ENCODE measurements around the gene WDR45.

Gene WDR45

DNA sequence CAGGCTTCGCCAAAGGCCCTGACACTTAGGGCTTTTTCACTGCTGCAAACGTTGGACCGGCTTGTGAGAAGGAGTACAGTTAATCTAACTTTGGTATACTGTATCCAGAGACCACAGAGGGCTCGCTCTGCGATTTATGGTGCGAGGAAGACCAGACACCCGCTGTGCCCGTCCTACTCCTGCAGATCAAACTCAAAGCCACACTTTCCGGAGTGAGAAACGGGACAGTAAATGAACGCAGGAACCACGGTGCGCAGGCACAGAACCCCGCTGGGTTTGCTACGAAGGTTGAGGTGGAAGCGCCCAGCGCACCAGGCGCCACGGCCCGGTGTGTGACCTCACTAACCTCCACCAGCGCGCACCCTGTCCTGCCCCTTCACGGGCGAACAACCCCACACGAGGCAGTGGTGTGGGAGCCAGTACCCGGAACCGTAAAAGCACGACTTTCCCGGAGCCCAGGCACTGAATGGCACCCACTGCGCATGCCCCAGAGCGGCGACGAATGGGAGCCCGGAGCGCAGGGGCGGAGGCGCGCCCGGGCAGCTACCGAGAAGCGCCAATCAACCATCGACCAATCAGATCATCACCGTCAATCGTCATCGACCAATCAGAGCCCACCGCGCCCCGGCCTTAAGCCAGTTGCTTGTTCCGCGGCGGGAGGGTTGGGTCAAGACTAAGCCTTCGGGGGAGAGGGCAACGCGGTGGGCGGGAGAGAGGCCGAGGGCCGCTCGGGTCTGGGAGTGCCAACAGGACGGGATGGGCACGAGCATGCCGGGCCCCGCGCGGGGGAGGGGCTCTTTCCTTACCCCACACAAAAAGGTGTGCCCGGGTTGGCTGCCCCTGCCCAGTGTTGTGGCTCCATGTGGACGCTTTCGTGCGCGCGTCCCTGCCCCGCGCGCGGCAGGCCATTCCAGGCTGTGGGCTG is 21.3 kb upstream of the WDR45 start (continued):
- TF ChIP-seq ZNF221 (tag by site-specific recombination; IDR thresholded peaks at IDR 0.05; ENCODE audit: borderline replicate concordance) (no peak), ZFHX2 (tag by site-specific recombination; conservative IDR thresholded peaks at IDR 0.05) (peak; percentile 61; the same call in 1 of the 2 replicates), ZNF133 (tag by site-specific recombination; IDR thresholded peaks at IDR 0.05) (no peak), ZNF335 (tag by site-specific recombination; conservative IDR thresholded peaks at IDR 0.05) (peak; percentile 69), YY1 (tag by site-specific recombination; IDR thresholded peaks at IDR 0.05) (no peak), ZNF114 (tag by site-specific recombination; IDR thresholded peaks at IDR 0.05) (no peak), GLIS2 (tag by site-specific recombination; IDR thresholded peaks at IDR 0.05) (peak; percentile 87), ZNF670 (tag by site-specific recombination; IDR thresholded peaks at IDR 0.05; ENCODE audit: low read depth) (no peak), ZNF433 (tag by site-specific recombination; IDR thresholded peaks at IDR 0.05; ENCODE audit: low read depth) (no peak), ZXDB (tag by site-specific recombination; IDR thresholded peaks at IDR 0.05) (peak; percentile 53; the same call in 1 of the 2 replicates), KLF16 (tag by site-specific recombination; IDR thresholded peaks at IDR 0.05) (0 out of 2 replicates have a peak, but pooled peaks have one; percentile 20), SP2 (tag by site-specific recombination; IDR thresholded peaks at IDR 0.05) (peak; percentile 99), ZNF548 (tag by site-specific recombination; IDR thresholded peaks at IDR 0.05) (no peak), ZNF341 (tag by site-specific recombination; IDR thresholded peaks at IDR 0.05; ENCODE audit: low read depth) (peak; percentile 98), ZNF660 (tag by site-specific recombination; IDR thresholded peaks at IDR 0.05) (no peak), ZNF510 (tag by site-specific recombination; IDR thresholded peaks at IDR 0.05; ENCODE audit: insufficient replicate concordance) (no peak), ZNF776 (tag by site-specific recombination; IDR thresholded peaks at IDR 0.05; ENCODE audit: borderline replicate concordance) (no peak), ZNF561 (tag by site-specific recombination; IDR thresholded peaks at IDR 0.05; ENCODE audit: borderline replicate concordance) (no peak; the same call in 1 of the 2 replicates), ZNF140 (tag by site-specific recombination; IDR thresholded peaks at IDR 0.05) (no peak), ZNF214 (tag by site-specific recombination; IDR thresholded peaks at IDR 0.05; ENCODE audit: borderline replicate concordance) (no peak), TRIM28 (IDR thresholded peaks at IDR 0.05; ENCODE audit: borderline replicate concordance, low read length) (no peak), ZNF223 (tag by site-specific recombination; IDR thresholded peaks at IDR 0.05) (no peak), ZNF549 (tag by site-specific recombination; IDR thresholded peaks at IDR 0.05) (no peak), YY2 (tag by site-specific recombination; IDR thresholded peaks at IDR 0.05) (no peak), SALL2 (tag by site-specific recombination; IDR thresholded peaks at IDR 0.05; ENCODE audit: borderline replicate concordance) (no peak), ZNF473 (tag by site-specific recombination; IDR thresholded peaks at IDR 0.05) (no peak), ZNF302 (tag by site-specific recombination; IDR thresholded peaks at IDR 0.05; ENCODE audit: low read depth) (no peak), ZNF138 (tag by site-specific recombination; IDR thresholded peaks at IDR 0.05; ENCODE audit: borderline replicate concordance) (no peak), TCF7L2 (IDR thresholded peaks at IDR 0.05; ENCODE audit: borderline replicate concordance, low read depth, low read length) (no peak)
- TF ChIP-seq, protein P1, sequence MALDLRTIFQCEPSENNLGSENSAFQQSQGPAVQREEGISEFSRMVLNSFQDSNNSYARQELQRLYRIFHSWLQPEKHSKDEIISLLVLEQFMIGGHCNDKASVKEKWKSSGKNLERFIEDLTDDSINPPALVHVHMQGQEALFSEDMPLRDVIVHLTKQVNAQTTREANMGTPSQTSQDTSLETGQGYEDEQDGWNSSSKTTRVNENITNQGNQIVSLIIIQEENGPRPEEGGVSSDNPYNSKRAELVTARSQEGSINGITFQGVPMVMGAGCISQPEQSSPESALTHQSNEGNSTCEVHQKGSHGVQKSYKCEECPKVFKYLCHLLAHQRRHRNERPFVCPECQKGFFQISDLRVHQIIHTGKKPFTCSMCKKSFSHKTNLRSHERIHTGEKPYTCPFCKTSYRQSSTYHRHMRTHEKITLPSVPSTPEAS (tag by site-specific recombination; IDR thresholded peaks at IDR 0.05) = no peak
- TF ChIP-seq, protein P2, sequence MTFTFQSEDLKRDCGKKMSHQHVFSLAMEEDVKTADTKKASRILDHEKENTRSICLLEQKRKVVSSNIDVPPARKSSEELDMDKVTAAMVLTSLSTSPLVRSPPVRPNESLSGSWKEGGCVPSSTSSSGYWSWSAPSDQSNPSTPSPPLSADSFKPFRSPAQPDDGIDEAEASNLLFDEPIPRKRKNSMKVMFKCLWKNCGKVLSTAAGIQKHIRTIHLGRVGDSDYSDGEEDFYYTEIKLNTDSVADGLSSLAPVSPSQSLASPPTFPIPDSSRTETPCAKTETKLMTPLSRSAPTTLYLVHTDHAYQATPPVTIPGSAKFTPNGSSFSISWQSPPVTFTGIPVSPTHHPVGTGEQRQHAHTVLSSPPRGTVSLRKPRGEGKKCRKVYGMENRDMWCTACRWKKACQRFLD (tag by site-specific recombination; IDR thresholded peaks at IDR 0.05) = no peak
- TF ChIP-seq, protein P3, sequence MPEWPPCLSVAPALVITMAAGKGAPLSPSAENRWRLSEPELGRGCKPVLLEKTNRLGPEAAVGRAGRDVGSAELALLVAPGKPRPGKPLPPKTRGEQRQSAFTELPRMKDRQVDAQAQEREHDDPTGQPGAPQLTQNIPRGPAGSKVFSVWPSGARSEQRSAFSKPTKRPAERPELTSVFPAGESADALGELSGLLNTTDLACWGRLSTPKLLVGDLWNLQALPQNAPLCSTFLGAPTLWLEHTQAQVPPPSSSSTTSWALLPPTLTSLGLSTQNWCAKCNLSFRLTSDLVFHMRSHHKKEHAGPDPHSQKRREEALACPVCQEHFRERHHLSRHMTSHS (tag by site-specific recombination; IDR thresholded peaks at IDR 0.05) = no peak
- TF ChIP-seq, protein P4, sequence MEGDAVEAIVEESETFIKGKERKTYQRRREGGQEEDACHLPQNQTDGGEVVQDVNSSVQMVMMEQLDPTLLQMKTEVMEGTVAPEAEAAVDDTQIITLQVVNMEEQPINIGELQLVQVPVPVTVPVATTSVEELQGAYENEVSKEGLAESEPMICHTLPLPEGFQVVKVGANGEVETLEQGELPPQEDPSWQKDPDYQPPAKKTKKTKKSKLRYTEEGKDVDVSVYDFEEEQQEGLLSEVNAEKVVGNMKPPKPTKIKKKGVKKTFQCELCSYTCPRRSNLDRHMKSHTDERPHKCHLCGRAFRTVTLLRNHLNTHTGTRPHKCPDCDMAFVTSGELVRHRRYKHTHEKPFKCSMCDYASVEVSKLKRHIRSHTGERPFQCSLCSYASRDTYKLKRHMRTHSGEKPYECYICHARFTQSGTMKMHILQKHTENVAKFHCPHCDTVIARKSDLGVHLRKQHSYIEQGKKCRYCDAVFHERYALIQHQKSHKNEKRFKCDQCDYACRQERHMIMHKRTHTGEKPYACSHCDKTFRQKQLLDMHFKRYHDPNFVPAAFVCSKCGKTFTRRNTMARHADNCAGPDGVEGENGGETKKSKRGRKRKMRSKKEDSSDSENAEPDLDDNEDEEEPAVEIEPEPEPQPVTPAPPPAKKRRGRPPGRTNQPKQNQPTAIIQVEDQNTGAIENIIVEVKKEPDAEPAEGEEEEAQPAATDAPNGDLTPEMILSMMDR (tag by site-specific recombination; IDR thresholded peaks at IDR 0.05) = no peak
- TF ChIP-seq, protein P5, sequence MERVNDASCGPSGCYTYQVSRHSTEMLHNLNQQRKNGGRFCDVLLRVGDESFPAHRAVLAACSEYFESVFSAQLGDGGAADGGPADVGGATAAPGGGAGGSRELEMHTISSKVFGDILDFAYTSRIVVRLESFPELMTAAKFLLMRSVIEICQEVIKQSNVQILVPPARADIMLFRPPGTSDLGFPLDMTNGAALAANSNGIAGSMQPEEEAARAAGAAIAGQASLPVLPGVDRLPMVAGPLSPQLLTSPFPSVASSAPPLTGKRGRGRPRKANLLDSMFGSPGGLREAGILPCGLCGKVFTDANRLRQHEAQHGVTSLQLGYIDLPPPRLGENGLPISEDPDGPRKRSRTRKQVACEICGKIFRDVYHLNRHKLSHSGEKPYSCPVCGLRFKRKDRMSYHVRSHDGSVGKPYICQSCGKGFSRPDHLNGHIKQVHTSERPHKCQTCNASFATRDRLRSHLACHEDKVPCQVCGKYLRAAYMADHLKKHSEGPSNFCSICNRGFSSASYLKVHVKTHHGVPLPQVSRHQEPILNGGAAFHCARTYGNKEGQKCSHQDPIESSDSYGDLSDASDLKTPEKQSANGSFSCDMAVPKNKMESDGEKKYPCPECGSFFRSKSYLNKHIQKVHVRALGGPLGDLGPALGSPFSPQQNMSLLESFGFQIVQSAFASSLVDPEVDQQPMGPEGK (tag by site-specific recombination; IDR thresholded peaks at IDR 0.05) = peak; percentile 64

Data from HEK293 (cell line).